PC-9 (cell line): ENCODE data around the gene SPP1. TPM values are rescaled to one million over a fixed set of nuclear protein-coding genes. Genes with fewer than 3 reads are reported as not detected.
A peak's percentile ranks its signal among the peaks of the same experiment; 100 is the strongest.

ENCODE experiments used
- BruUV-seq: library from RNA; stranded (reverse); fragments of 400-500 nt; replicated peaks from 2 replicates; lab custom pipeline; 2021; lab: Mats Ljungman, UMichigan
- CTCF ChIA-PET: fragments of 300-600 bp; sonication (Branson Sonifier 250); formaldehyde crosslinking; loops from one replicate; lab custom pipeline; 2022; ENCODE audit warnings: antibody characterized with exemption; lab: Charles Lee
- POLR2A ChIA-PET: fragments of 300-600 bp; sonication (Branson Sonifier 250); formaldehyde crosslinking; loops from one replicate; lab custom pipeline; 2022; ENCODE audit warnings: antibody characterized with exemption; ENCODE audit not compliant: unreplicated experiment; lab: Charles Lee
- DNase-seq, 2 experiments: peaks; one replicate each; pipeline versions ENCODE4 v3.0.0 to v3.0.0-alpha.2; 2015 to 2022; ENCODE audit warnings: mixed read lengths in 1 of 2
- H2AFZ ChIP-seq: fragments of 200-600 bp; sonication (generic); 2 replicates; pipeline ENCODE4 v1.8.1; 2017; ENCODE audit warnings: antibody characterized with exemption
- H3F3A ChIP-seq: fragments of 200-600 bp; sonication (generic); 2 replicates; pipeline ENCODE4 v1.8.1; 2017; ENCODE audit warnings: antibody characterized with exemption, mild to moderate bottlenecking, low read depth; ENCODE audit not compliant: insufficient read depth
- H3K27ac ChIP-seq: fragments of 200-600 bp; sonication (generic); 2 replicates; pipeline ENCODE4 v1.6.1; 2016; ENCODE audit warnings: mixed run types
- H3K27me3 ChIP-seq: fragments of 200-600 bp; sonication (generic); 2 replicates; pipeline ENCODE4 v1.6.1; 2016; ENCODE audit warnings: low read depth, mixed run types; ENCODE audit not compliant: insufficient read depth
- H3K36me3 ChIP-seq: fragments of 200-600 bp; sonication (generic); 2 replicates; pipeline ENCODE4 v1.6.1; 2016; ENCODE audit warnings: low read depth, mixed run types
- H3K4me1 ChIP-seq: fragments of 200-600 bp; sonication (generic); replicated peaks from 2 replicates; pipeline ENCODE4 v1.6.1; 2016; ENCODE audit warnings: mixed run types; ENCODE audit not compliant: insufficient read depth
- H3K4me2 ChIP-seq: fragments of 200-600 bp; sonication (generic); 2 replicates; pipeline ENCODE4 v1.6.1; 2017; ENCODE audit warnings: mixed run types
- H3K4me3 ChIP-seq: fragments of 200-600 bp; sonication (generic); 2 replicates; pipeline ENCODE4 v1.6.1; 2016; ENCODE audit warnings: mixed run types
- H3K79me2 ChIP-seq: fragments of 200-600 bp; sonication (generic); 2 replicates; pipeline ENCODE4 v1.6.1; 2017; ENCODE audit warnings: low read depth, mixed run types
- H3K9me2 ChIP-seq: fragments of 200-600 bp; sonication (generic); 2 replicates; pipeline ENCODE4 v1.8.1; 2017; ENCODE audit warnings: mild to moderate bottlenecking; ENCODE audit not compliant: insufficient read depth
- H3K9me3 ChIP-seq: fragments of 200-600 bp; sonication (generic); 2 replicates; pipeline ENCODE4 v1.8.1; 2016; ENCODE audit warnings: low read depth; ENCODE audit not compliant: insufficient read depth
- H4K20me1 ChIP-seq: fragments of 200-600 bp; sonication (generic); 2 replicates; pipeline ENCODE4 v1.8.1; 2017; ENCODE audit not compliant: insufficient read depth
- CTCF ChIP-seq: fragments of 200-600 bp; sonication (generic); conservative IDR thresholded peaks from 2 replicates; pipeline ENCODE4 v1.6.1; 2017; ENCODE audit warnings: mixed run types, antibody characterized with exemption, mild to moderate bottlenecking, moderate library complexity
- EZH2 ChIP-seq: fragments of 200-600 bp; sonication (generic); IDR thresholded peaks from 2 replicates; pipeline ENCODE4 v1.8.0; 2017; ENCODE audit warnings: antibody characterized with exemption, low read depth
- intact Hi-C: fragments of 100-400 bp; cut with micrococcal nuclease; formaldehyde crosslinking; loops from one replicate; pipeline ENCODE4 v1.10.0; 2022; ENCODE audit not compliant: unreplicated experiment
- total RNA-seq: library from RNA; stranded (reverse); gene quantifications from 2 replicates; pipeline ENCODE4 v1.2.3, GENCODE V29; 2021

SPP1 gene
- total RNA-seq, 1 experiment from 2014 or later = 212 TPM

GRCh38 chr4:88005076-88005475 lies 29.6 kb downstream of the SPP1 start:
- no peaks in the 10 kb centered on the region for H3K36me3 ChIP-seq
- H3K9me2 ChIP-seq = no peaks in the 10 kb centered on the region; the same call in 1 of the 2 replicates
- H3F3A ChIP-seq = no peaks in the 10 kb centered on the region
- no peak overlapping the region for H2AFZ ChIP-seq
- H3K9me3 ChIP-seq = no peaks in the 10 kb centered on the region
- H3K4me3 ChIP-seq = no peak overlapping the region
- H3K27ac ChIP-seq = no peak overlapping the region
- ChIA-PET CTCF (no interaction called here), POLR2A (no interaction called here)
- TF ChIP-seq EZH2 = no peak
- TF ChIP-seq CTCF = no peak
- H3K4me1 ChIP-seq = peaks cover 13% of the 10 kb centered on the region
- H3K27me3 ChIP-seq = no peaks in the 10 kb centered on the region
- peaks cover 15% of the 10 kb centered on the region for H3K79me2 ChIP-seq
- BruUV-seq = no TSS peak
- intact Hi-C loops = no loop called here
- no peak overlapping the region for H3K4me2 ChIP-seq
- DNase-seq = no peak
- H4K20me1 ChIP-seq = no peaks in the 10 kb centered on the region

DNA sequence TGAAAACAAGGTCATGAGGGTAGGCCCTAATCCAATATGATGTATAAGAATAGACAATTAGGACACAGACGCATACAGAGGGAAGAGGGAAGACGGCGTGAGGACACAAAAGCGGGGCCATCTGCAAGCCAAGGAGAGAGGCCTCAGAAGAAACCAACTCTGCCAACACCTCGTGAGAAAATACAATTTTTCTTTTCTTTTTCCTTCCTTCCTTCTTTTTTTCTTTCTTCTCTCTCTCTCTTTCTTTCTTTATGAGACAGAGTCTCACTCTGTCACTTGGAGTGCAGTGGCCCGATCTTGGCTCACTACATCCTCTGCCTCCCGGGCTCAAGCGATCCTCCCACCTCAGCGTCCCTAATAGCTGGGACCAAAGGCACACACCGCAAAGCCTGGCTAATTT lies 30.4 kb downstream of the SPP1 start:
- Histone ChIP-seq H3K4me1 (peaks cover 13% of the 10 kb centered on the region), H2AFZ (no peak overlapping the region), H3K27me3 (no peaks in the 10 kb centered on the region), H3K4me2 (no peak overlapping the region), H3K4me3 (no peak overlapping the region), H3K9me2 (no peaks in the 10 kb centered on the region; the same call in 1 of the 2 replicates), H3K36me3 (no peaks in the 10 kb centered on the region), H3K27ac (no peak overlapping the region), H3F3A (no peaks in the 10 kb centered on the region), H4K20me1 (no peaks in the 10 kb centered on the region), H3K9me3 (no peaks in the 10 kb centered on the region), H3K79me2 (peaks cover 23% of the 10 kb centered on the region)
- ChIA-PET CTCF (interaction anchor here (0.7 kb wide), 1 partner anchor 11 kb away, joined by 3 read pairs; no protein-coding TSS in a partner anchor), POLR2A (no interaction called here)
- DNase-seq = no peak
- TF ChIP-seq CTCF = no peak
- no peak for TF ChIP-seq EZH2
- BruUV-seq = no TSS peak
- intact Hi-C loops = no loop called here

GRCh38 chr4:88006956-88007303 lies 31.4 kb downstream of the SPP1 start:
- no TSS peak for BruUV-seq
- no peak overlapping the region for H2AFZ ChIP-seq
- intact Hi-C loops = no loop called here

More at GRCh38 chr4:88006956-88007303, 31.4 kb downstream of the SPP1 start:
- DNase-seq = no peak
- ChIA-PET CTCF (no interaction called here), POLR2A (no interaction called here)
- Histone ChIP-seq H3K27me3 (no peaks in the 10 kb centered on the region), H4K20me1 (no peaks in the 10 kb centered on the region), H3K4me1 (peaks cover 13% of the 10 kb centered on the region), H3K36me3 (no peaks in the 10 kb centered on the region), H3K79me2 (peaks cover 31% of the 10 kb centered on the region), H3K9me3 (no peaks in the 10 kb centered on the region), H3K9me2 (no peaks in the 10 kb centered on the region), H3K27ac (no peak overlapping the region), H3K4me3 (peak overlapping the region; percentile 74; the same call in 1 of the 2 replicates), H3F3A (no peaks in the 10 kb centered on the region), H3K4me2 (peak overlapping the region; percentile 61)
- TF ChIP-seq EZH2 (no peak), CTCF (no peak)
